Measurements from ENCODE around the gene CD200R1. TPM values are rescaled to one million over a fixed set of nuclear protein-coding genes. Genes with fewer than 3 reads are reported as not detected.

Gene CD200R1
- total and polyA plus RNA-seq, 2 experiments from 2014 or later: 0.45 to 0.93 TPM

DNA sequence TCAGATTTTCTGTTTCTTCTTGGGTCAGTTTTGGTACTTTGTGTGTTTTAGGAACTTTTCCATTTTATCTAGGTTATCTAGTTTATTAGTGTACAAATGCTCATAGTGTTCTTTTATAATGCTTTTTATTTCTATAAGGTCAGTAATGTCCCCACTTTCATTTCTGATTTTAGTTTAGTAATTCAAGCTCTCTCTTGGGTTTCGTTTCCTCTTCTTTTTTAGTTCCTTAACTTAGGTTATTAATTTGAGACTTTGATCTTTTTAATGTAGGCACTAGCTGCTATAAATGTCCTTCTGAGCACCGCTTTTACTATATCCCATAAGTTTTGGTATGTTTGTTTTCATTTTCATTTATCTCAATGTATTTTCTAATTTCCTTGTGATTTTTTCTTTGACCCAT, 101.3 kb downstream of the CD200R1 start:
- no peaks in the 10 kb centered on the region for H3K9me2 ChIP-seq (replicated peaks; ENCODE audit: insufficient read depth)
- H2AFZ ChIP-seq: no peak overlapping the region
- 73% methylated on average over 2 of the region's 2 CpGs for WGBS (ENCODE audit: low lambda C conversion rate, missing lambda C conversion rate)
- no peaks in the 10 kb centered on the region for H3K36me3 ChIP-seq (replicated peaks; ENCODE audit: insufficient read depth, low read depth)
- H3K4me2 ChIP-seq: no peak overlapping the region
- TF ChIP-seq, protein P1, sequence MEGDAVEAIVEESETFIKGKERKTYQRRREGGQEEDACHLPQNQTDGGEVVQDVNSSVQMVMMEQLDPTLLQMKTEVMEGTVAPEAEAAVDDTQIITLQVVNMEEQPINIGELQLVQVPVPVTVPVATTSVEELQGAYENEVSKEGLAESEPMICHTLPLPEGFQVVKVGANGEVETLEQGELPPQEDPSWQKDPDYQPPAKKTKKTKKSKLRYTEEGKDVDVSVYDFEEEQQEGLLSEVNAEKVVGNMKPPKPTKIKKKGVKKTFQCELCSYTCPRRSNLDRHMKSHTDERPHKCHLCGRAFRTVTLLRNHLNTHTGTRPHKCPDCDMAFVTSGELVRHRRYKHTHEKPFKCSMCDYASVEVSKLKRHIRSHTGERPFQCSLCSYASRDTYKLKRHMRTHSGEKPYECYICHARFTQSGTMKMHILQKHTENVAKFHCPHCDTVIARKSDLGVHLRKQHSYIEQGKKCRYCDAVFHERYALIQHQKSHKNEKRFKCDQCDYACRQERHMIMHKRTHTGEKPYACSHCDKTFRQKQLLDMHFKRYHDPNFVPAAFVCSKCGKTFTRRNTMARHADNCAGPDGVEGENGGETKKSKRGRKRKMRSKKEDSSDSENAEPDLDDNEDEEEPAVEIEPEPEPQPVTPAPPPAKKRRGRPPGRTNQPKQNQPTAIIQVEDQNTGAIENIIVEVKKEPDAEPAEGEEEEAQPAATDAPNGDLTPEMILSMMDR (IDR thresholded peaks at IDR 0.05; ENCODE audit: poor library complexity): no peak
- TF ChIP-seq EZH2 (IDR thresholded peaks at IDR 0.05; ENCODE audit: borderline replicate concordance): no peak
- no peak overlapping the region for H3K4me3 ChIP-seq
- H3K9me3 ChIP-seq (ENCODE audit: low read depth): no peaks in the 10 kb centered on the region
- H3K27me3 ChIP-seq: no peaks in the 10 kb centered on the region
- no peaks in the 10 kb centered on the region for H4K20me1 ChIP-seq (ENCODE audit: insufficient read depth, poor library complexity, severe bottlenecking)
- H3K79me2 ChIP-seq: no peaks in the 10 kb centered on the region
- no peaks in the 10 kb centered on the region for H3K4me1 ChIP-seq (ENCODE audit: insufficient read depth)
- H3K27ac ChIP-seq: no peak overlapping the region
- DNase-seq (ENCODE audit: low spot score): no peak

DNA sequence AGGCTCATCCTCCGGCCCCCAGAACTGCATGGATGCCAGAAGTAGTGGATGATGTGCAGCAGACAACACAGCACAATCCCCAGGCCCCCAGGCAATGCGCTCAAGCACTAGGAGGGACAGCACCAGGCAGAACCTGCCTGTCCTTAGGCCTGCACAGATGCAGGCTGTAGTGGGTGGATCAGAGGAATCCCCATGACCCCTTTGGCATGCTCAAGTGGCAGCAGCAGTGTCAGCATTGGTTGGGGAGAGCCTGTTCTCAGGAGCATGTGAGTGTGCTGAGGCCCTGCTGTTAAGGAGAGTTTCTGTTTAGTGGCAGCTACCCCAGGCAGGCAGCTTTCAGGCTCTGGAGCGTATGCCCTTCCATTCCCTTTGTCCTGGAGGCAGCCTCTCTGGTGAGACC, 103.2 kb downstream of the CD200R1 start:
- Histone ChIP-seq H3K79me2 (no peaks in the 10 kb centered on the region), H3K27me3 (no peaks in the 10 kb centered on the region), H2AFZ (no peak overlapping the region), H4K20me1 (ENCODE audit: insufficient read depth, poor library complexity, severe bottlenecking) (no peaks in the 10 kb centered on the region), H3K4me2 (no peak overlapping the region), H3K4me3 (no peak overlapping the region), H3K36me3 (replicated peaks; ENCODE audit: insufficient read depth, low read depth) (no peaks in the 10 kb centered on the region), H3K4me1 (ENCODE audit: insufficient read depth) (no peaks in the 10 kb centered on the region), H3K27ac (no peak overlapping the region), H3K9me3 (ENCODE audit: low read depth) (no peaks in the 10 kb centered on the region), H3K9me2 (replicated peaks; ENCODE audit: insufficient read depth) (no peaks in the 10 kb centered on the region)
- no peak for TF ChIP-seq EZH2phosphoT487 (IDR thresholded peaks at IDR 0.05; ENCODE audit: low read depth, severe bottlenecking, unreplicated experiment)
- TF ChIP-seq, protein P1 (IDR thresholded peaks at IDR 0.05; ENCODE audit: poor library complexity): no peak
- no peak for TF ChIP-seq EZH2 (IDR thresholded peaks at IDR 0.05; ENCODE audit: borderline replicate concordance)
- no peak for DNase-seq (ENCODE audit: low spot score)
- WGBS (ENCODE audit: low lambda C conversion rate, missing lambda C conversion rate): 93% methylated on average over 3 of the region's 3 CpGs

Other genes with a start within 250 kb of the CD200R1 start
- gene CD200R1L, start 128.2 kb downstream of the CD200R1 start, total RNA-seq: not detected in 2 replicates
- not detected in 2 replicates for gene CD200R1L, start 128.2 kb downstream of the CD200R1 start, polyA plus RNA-seq
- gene GTPBP8, start 15.9 kb upstream of the CD200R1 start, total RNA-seq: 19.1 and 21.5 TPM in 2 replicates
- 9.0 and 11.8 TPM in 2 replicates for gene GTPBP8, start 15.9 kb upstream of the CD200R1 start, polyA plus RNA-seq
- gene BOC, start 236.5 kb upstream of the CD200R1 start, total RNA-seq: 17.9 and 20.4 TPM in 2 replicates
- gene BOC, start 236.5 kb upstream of the CD200R1 start, polyA plus RNA-seq: 24.0 and 28.2 TPM in 2 replicates